A549 (cell line): ENCODE data around the gene CMTM7. TPM values are rescaled to one million over a fixed set of nuclear protein-coding genes. Genes with fewer than 3 reads are reported as not detected.
A peak's percentile ranks its signal among the peaks of the same experiment; 100 is the strongest.

ENCODE experiments used
- ATAC-seq, 2 experiments: fragments of 200-7000 bp in 1 of 2; fragments of >200 bp in 1 of 2; cut with Nextera tagmentation in 1 of 2; cut with Tn5 transposase in 1 of 2; 3 replicates each; pipeline versions ENCODE4 v1.8.0 to v1.9.1; 2018 to 2020; ENCODE audit warnings: mild to moderate bottlenecking in 1 of 2, moderate library complexity in 1 of 2
- CTCF ChIA-PET: fragments of 300-600 bp; sonication (Branson Sonifier 250); formaldehyde crosslinking; extraction: SDS; loops from one replicate; lab custom pipeline; 2021; ENCODE audit warnings: antibody characterized with exemption, inconsistent platforms; lab: Yijun Ruan, JAX
- POLR2A ChIA-PET: fragments of 350-600 bp; formaldehyde crosslinking; extraction: SDS; loops from one replicate; lab custom pipeline; 2021; ENCODE audit warnings: antibody characterized with exemption, inconsistent platforms; lab: Yijun Ruan, JAX
- DNase-seq, 2 experiments: peaks; one replicate each; pipeline versions ENCODE4 v3.0.0 to v3.0.0-alpha.2; 2011 to 2016; ENCODE audit warnings: low read depth in 1 of 2, low spot score in 1 of 2
- FAIRE-seq: peaks from 2 replicates; lab custom pipeline; 2011; peaks lifted over from hg19 to GRCh38; lab: Jason Lieb, UNC
- H3K27ac ChIP-seq, 2 experiments: fragments of >200 bp; sonication (Bioruptor Twin); formaldehyde crosslinking; 3 replicates each; pipeline ENCODE4 v1.5.1; 2016 to 2017
- H3K4me1 ChIP-seq: fragments of >200 bp; sonication (Bioruptor Twin); formaldehyde crosslinking; 3 replicates; pipeline ENCODE4 v1.6.1; 2016
- H3K4me2 ChIP-seq: fragments of >200 bp; sonication (Bioruptor Twin); formaldehyde crosslinking; 3 replicates; pipeline ENCODE4 v1.6.1; 2016
- H3K4me3 ChIP-seq: fragments of >200 bp; sonication (Bioruptor Twin); formaldehyde crosslinking; 3 replicates; pipeline ENCODE4 v1.5.1; 2016
- H3K9me3 ChIP-seq: fragments of >200 bp; sonication (Bioruptor Twin); formaldehyde crosslinking; 3 replicates; pipeline ENCODE4 v1.6.1; 2016
- ATOH8 ChIP-seq: fragments of 250-450 bp; sonication (Bioruptor Pico); IDR thresholded peaks from 2 replicates; pipeline ENCODE4 v1.5.0; 2020; ENCODE audit warnings: low read depth, mild to moderate bottlenecking, moderate library complexity
- CBX2 ChIP-seq: fragments of 200-600 bp; sonication (generic); IDR thresholded peaks from 2 replicates; pipeline ENCODE4 v1.6.1; 2016; ENCODE audit warnings: low read depth, mild to moderate bottlenecking, borderline replicate concordance
- CTCF ChIP-seq: fragments of >200 bp; sonication (Bioruptor Twin); formaldehyde crosslinking; IDR thresholded peaks from 3 replicates; pipeline ENCODE4 v1.5.1; 2016
- E2F6 ChIP-seq: IDR thresholded peaks from 2 replicates; pipeline ENCODE4 v1.6.1; 2012; ENCODE audit warnings: low read depth, borderline replicate concordance
- EHF ChIP-seq: fragments of 250-450 bp; sonication (Bioruptor Pico); IDR thresholded peaks from 2 replicates; pipeline ENCODE4 v1.5.0; 2020; ENCODE audit warnings: mild to moderate bottlenecking
- ELK1 ChIP-seq: fragments of 150-350 bp; IDR thresholded peaks from 2 replicates; pipeline ENCODE4 v1.6.1; 2014; ENCODE audit warnings: low read depth, mild to moderate bottlenecking, low read length
- EP300 ChIP-seq, 2 experiments: fragments of >200 bp; sonication (Bioruptor Twin); formaldehyde crosslinking; IDR thresholded peaks; 2 replicates in 1 of 2; 3 replicates in 1 of 2; pipeline ENCODE4 v1.6.1; 2016 to 2017
- ESRRA ChIP-seq: fragments of 150-350 bp; IDR thresholded peaks from 2 replicates; pipeline ENCODE4 v1.6.1; 2014; ENCODE audit warnings: mild to moderate bottlenecking, low read length, borderline replicate concordance
- FOSB ChIP-seq: fragments of 250-450 bp; sonication (Bioruptor Pico); IDR thresholded peaks from 2 replicates; pipeline ENCODE4 v1.5.0; 2020; ENCODE audit warnings: mild to moderate bottlenecking, moderate library complexity
- GATA3 ChIP-seq: IDR thresholded peaks from 2 replicates; pipeline ENCODE4 v1.6.1; 2012; ENCODE audit warnings: borderline replicate concordance
- HDAC2 ChIP-seq: fragments of 200-600 bp; sonication (generic); IDR thresholded peaks from 2 replicates; pipeline ENCODE4 v1.6.1; 2016
- HMGXB4 ChIP-seq: fragments of 250-450 bp; sonication (Bioruptor Pico); IDR thresholded peaks from 2 replicates; pipeline ENCODE4 v1.5.0; 2021; ENCODE audit warnings: mild to moderate bottlenecking, moderate library complexity, borderline replicate concordance
- HOXB13 ChIP-seq: fragments of 250-450 bp; sonication (Bioruptor Pico); IDR thresholded peaks from 2 replicates; pipeline ENCODE4 v1.5.0; 2020; ENCODE audit warnings: low read depth, mild to moderate bottlenecking, moderate library complexity
- HOXB5 ChIP-seq: fragments of 250-450 bp; sonication (Bioruptor Pico); IDR thresholded peaks from 2 replicates; pipeline ENCODE4 v1.5.0; 2020; ENCODE audit warnings: mild to moderate bottlenecking, moderate library complexity
- JUN ChIP-seq, 2 experiments: fragments of >200 bp; sonication (Bioruptor Twin); formaldehyde crosslinking; IDR thresholded peaks; 2 replicates in 1 of 2; 3 replicates in 1 of 2; pipeline ENCODE4 v1.6.1; 2016 to 2017
- KDM1A ChIP-seq: fragments of 200-600 bp; sonication (generic); IDR thresholded peaks from 2 replicates; pipeline ENCODE4 v1.6.1; 2016; ENCODE audit warnings: low read depth, mild to moderate bottlenecking
- MAZ ChIP-seq: fragments of 150-350 bp; IDR thresholded peaks from 2 replicates; pipeline ENCODE4 v1.6.1; 2014; ENCODE audit warnings: antibody characterized with exemption, low read depth, low read length, borderline replicate concordance
- NPAS2 ChIP-seq: fragments of 250-450 bp; sonication (Bioruptor Pico); IDR thresholded peaks from 2 replicates; pipeline ENCODE4 v1.8.0; 2022; ENCODE audit warnings: mild to moderate bottlenecking, moderate library complexity, borderline replicate concordance
- PHF8 ChIP-seq: fragments of 200-600 bp; sonication (generic); IDR thresholded peaks from 2 replicates; pipeline ENCODE4 v1.6.1; 2016; ENCODE audit warnings: low read depth, mild to moderate bottlenecking, antibody characterized with exemption, moderate library complexity, borderline replicate concordance
- POLR2A ChIP-seq: IDR thresholded peaks from 2 replicates; pipeline ENCODE4 v1.6.1; 2012; ENCODE audit warnings: mild to moderate bottlenecking, low read length
- RAD21 ChIP-seq, 2 experiments: fragments of >200 bp in 1 of 2; sonication (Bioruptor Twin) in 1 of 2; formaldehyde crosslinking in 1 of 2; IDR thresholded peaks in 1 of 2; conservative IDR thresholded peaks in 1 of 2; 2 replicates in 1 of 2; 3 replicates in 1 of 2; pipeline ENCODE4 v1.6.1; 2012 to 2018; ENCODE audit warnings: inconsistent platforms in 1 of 2
- RARB ChIP-seq: fragments of 250-450 bp; sonication (Bioruptor Pico); IDR thresholded peaks from 2 replicates; pipeline ENCODE4 v1.8.0; 2021; ENCODE audit warnings: mild to moderate bottlenecking, moderate library complexity
- RCOR1 ChIP-seq: fragments of 150-350 bp; IDR thresholded peaks from 2 replicates; pipeline ENCODE4 v1.6.1; 2014; ENCODE audit warnings: antibody characterized with exemption, low read length, low read depth
- REST ChIP-seq: fragments of 200-600 bp; sonication (generic); IDR thresholded peaks from 2 replicates; pipeline ENCODE4 v1.6.1; 2016; ENCODE audit warnings: antibody characterized with exemption, mild to moderate bottlenecking, moderate library complexity
- SREBF2 ChIP-seq: fragments of 450-650 bp; IDR thresholded peaks from 2 replicates; pipeline ENCODE4 v1.6.1; 2014; ENCODE audit warnings: mild to moderate bottlenecking, moderate library complexity
- TFCP2L1 ChIP-seq: fragments of 250-450 bp; sonication (Bioruptor Pico); IDR thresholded peaks from 2 replicates; pipeline ENCODE4 v1.5.0; 2021; ENCODE audit warnings: mild to moderate bottlenecking
- ZSCAN20 ChIP-seq: fragments of 250-450 bp; sonication (Bioruptor Pico); IDR thresholded peaks from 2 replicates; pipeline ENCODE4 v1.8.0; 2022; ENCODE audit warnings: mild to moderate bottlenecking, moderate library complexity
- WGBS: methylation state at CpG from one replicate; pipeline ENCODE4 v1.1.6; 2017; ENCODE audit errors: missing lambda C conversion rate; 5-methylcytosine and 5-hydroxymethylcytosine counted together
- polyA plus RNA-seq, 4 experiments: library from polyadenylated mRNA; depleted of rRNA in 3 of 4; stranded (reverse); fragments of >200 nt; fragmentation: RNase III in 1 of 4; extraction: RNeasy Plus Mini Kit Qiagen cat#74134 plus additional on column Dnase treatment in 1 of 4; gene quantifications; 2 replicates in 3 of 4; 3 replicates in 1 of 4; pipeline ENCODE4 v1.2.3, GENCODE V29; 2011 to 2017

The CMTM7 gene
- polyA plus RNA-seq, 2 of the 4 experiments (the other 2 are of a cell fraction): 14.2 to 18.7 TPM

GRCh38 chr3:32383136-32383711 lies 8.4 kb upstream of the CMTM7 start:
- 64% methylated on average over 2 of the region's 2 CpGs for WGBS
- TF ChIP-seq REST: no peak
- TF ChIP-seq ZSCAN20 (CRISPR knock-in tag): no peak
- no peak for TF ChIP-seq TFCP2L1 (CRISPR knock-in tag)
- TF ChIP-seq PHF8: no peak
- no peak for TF ChIP-seq JUN (IDR thresholded peaks at IDR 0.05)
- no peak for TF ChIP-seq EP300 (IDR thresholded peaks at IDR 0.05)
- no peak for TF ChIP-seq HDAC2
- TF ChIP-seq CTCF: no peak
- no peak for TF ChIP-seq E2F6
- no peak for TF ChIP-seq KDM1A
- no peak for TF ChIP-seq NPAS2
- no peak for TF ChIP-seq SREBF2
- no peak for TF ChIP-seq MAZ
- no peak for TF ChIP-seq RARB
- no peak for TF ChIP-seq POLR2A
- Histone ChIP-seq H3K4me1 (no peaks in the 10 kb centered on the region), H3K4me2 (no peak overlapping the region), H3K27ac (no peak overlapping the region), H3K9me3 (no peaks in the 10 kb centered on the region), H3K4me3 (no peak overlapping the region)
- ATAC-seq (no peak), FAIRE-seq (no peak), DNase-seq (no peak)
- ChIA-PET CTCF (interaction anchor here (1.1 to 4.6 kb wide), 5 partner anchors 8 to 206 kb away, joined by 3 to 32 read pairs (median 4); no protein-coding TSS in a partner anchor), POLR2A (interaction anchor here (0.5 to 0.6 kb wide), 2 partner anchors 120 to 156 kb away, joined by 3 to 4 read pairs; partner anchors contain the start of gene CMTM6)

- Histone ChIP-seq H3K9me3 (no peaks in the 10 kb centered on the region), H3K27ac (no peak overlapping the region), H3K4me2 (no peak overlapping the region), H3K4me3 (no peak overlapping the region), H3K4me1 (no peaks in the 10 kb centered on the region)
- no peak for TF ChIP-seq ELK1
- TF ChIP-seq RARB: no peak
- no peak for TF ChIP-seq HOXB5 (CRISPR knock-in tag)
- no peak for TF ChIP-seq RAD21 (conservative IDR thresholded peaks at IDR 0.05 in 1 of 2, IDR thresholded peaks at IDR 0.05 in 1 of 2)
- no peak for TF ChIP-seq GATA3
- no peak for TF ChIP-seq FOSB (CRISPR knock-in tag)
- TF ChIP-seq HOXB13 (CRISPR knock-in tag): no peak
- TF ChIP-seq TFCP2L1 (CRISPR knock-in tag): no peak
- no peak for TF ChIP-seq HMGXB4 (CRISPR knock-in tag)
- TF ChIP-seq ESRRA: no peak
- TF ChIP-seq EP300 (IDR thresholded peaks at IDR 0.05): no peak
- no peak for TF ChIP-seq EHF (CRISPR knock-in tag)
- no peak for TF ChIP-seq ATOH8 (CRISPR knock-in tag)
- TF ChIP-seq CBX2: no peak
- no peak for TF ChIP-seq RCOR1
- ChIA-PET POLR2A (no interaction called here), CTCF (interaction anchor here (0.6 to 4.6 kb wide), 2 partner anchors 9 to 118 kb away, joined by 3 to 32 read pairs; no protein-coding TSS in a partner anchor)
- ATAC-seq (peak in 1 of 2 experiments; percentile 46; a peak in 3 of 6 replicates), FAIRE-seq (no peak), DNase-seq (no peak)
- 34% methylated on average over 5 of the region's 5 CpGs for WGBS
These were observed 6.7 kb upstream of the CMTM7 start for GRCh38 chr3:32384938-32385337.
